ENCODE measurements around the gene LITAF.

LITAF gene

DNA sequence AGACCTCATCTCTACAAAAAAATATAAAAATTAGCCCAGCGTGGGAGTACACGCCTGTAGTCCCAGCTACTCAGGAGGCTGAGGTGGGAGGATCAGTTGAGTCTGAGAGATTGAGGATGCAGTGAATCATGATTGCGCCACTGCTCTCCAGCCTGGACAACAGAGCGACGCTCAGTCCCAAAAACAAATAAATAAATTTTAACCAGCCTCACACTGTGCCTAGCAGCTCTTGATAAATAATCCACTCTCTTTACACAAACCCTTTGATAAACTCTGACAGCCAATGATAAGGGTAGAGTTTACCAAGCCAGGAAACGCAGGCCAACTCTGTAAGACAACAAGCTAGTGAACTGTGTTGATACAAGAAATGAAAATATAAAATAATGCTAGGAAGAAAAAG, 32.7 kb downstream of the LITAF start:
- no peak for DNase-seq (ENCODE audit: low read depth in 1 of 2, low spot score in 1 of 2)

DNA sequence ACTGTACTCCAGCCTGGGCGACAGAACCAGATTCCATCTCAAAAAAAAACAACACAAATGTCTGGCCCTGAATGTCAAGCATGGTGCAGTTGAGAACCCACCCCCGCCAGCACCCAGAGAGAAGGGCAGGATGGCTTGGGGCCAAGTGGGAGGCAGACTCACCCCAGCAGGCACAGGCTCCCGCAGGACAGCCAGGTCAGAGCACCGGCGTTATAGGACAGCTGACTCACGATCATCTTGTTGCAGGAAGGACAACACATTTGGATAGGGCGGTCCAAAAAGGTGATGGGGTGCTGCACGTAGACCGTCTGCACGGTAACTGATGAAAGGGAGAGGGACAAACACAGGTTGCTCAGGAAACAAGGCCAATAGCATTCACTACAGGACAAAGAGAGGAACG, 33.3 kb downstream of the LITAF start:
- DNase-seq (ENCODE audit: low read depth in 1 of 2, low spot score in 1 of 2) = no peak

DNA sequence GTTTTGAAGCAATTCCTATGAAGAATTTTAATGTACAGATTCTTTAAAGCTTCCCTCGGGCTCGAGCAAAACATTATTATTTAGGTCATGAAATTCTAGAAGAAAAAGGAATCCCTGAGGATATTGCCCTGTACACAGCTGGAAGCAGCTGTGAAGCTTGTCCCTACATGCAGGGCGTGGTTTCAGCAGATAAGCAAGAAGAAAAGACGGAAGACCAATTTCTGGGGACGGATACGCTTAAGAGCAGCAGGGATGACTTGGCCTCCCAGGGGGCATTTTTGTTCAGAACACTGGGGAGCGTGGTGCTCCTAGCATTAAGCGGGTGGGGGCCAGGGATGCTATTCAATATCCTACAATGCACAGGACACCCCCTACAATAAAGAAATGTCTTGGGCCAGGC, 34.3 kb downstream of the LITAF start:
- no peak for DNase-seq (ENCODE audit: low read depth in 1 of 2, low spot score in 1 of 2)

DNA sequence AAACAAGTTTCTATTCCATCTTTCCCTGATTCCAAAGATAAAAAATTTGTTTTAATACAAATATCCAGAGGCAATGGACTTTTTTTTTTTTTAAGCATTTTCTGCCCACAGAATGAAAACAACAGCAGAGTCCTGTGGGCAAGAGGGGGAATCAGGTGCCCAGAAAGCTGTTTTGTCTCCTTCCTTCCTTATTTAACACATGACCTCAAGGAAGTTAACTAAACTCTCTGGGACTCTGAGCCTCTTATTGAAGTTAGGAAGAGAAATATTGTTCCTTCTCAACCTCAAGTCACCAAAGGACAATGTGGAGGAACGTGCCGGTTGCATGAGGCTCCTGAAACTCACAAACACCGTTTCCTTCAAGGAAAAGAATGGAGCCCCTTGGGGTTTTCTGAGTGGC, 34.9 kb downstream of the LITAF start:
- no peak for DNase-seq (ENCODE audit: low read depth in 1 of 2, low spot score in 1 of 2)

DNA sequence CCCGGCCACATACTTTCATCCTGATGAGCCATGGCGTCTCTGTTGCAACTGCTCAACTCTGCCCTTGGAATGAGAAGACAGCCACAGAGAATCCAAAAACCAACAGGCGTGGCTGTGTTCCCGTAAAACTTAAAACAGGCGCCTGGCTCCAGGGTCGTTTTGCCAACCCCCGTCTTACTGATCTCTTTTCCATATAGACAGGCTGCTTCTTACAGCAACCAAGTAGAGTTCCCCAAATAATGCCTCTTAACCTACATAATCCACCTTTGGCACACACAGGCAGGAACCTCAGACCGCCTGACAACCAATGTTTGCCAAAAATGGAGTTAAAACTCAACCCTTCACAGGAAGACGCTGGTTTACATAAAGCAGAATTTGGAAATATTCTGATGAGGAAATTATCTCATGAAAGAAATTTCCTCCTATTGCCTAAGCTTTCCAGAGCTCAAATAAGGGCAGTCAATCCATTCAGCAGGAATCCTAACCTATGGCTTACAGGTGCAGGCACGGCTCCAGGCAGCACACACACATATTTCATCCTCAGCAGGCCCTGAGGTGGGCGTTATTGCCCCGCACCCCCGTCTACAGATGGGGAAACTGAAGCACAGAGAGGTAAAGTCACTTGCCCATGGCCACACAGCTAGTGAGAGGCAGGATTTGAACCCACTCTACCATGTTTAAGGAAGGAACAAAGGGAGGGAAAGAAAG, 35.8 kb downstream of the LITAF start:
- DNase-seq (ENCODE audit: low read depth in 1 of 2, low spot score in 1 of 2) = no peak

DNA sequence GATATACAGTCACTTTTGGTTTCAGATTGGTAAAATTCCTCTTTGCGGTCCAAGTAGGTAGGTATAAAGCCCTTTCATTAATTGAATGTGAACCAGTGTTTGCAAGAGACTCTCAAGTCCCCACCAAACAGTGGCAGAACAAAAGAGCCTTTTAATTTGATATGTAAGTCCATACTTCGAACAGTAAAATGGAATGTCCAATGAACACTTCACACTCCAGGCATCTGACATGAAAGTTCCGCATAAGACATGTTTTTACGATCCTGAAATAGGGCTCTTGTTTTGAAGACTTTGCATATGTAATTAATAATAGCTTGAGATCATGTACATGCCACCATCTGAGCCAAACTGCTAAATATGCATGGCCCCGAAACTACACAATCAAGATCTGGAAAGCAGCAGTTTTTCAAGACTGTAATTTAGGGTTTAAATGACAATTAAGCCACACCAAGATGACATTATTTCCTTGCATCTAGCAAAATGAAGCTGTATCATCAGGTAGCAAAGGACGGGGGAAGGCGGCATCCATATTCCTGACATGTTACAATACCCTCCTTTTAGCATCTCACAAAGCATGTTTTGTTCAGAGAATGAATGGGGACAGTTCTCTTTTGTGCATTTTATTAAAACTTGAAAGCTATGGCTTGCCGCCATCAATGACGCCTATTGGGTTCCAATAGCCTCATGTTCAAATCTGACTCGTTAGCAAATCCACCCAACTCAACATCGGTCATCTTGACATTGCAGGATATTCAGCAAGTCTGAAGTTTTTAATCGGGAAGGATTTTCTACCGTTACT, 39.4 kb downstream of the LITAF start:
- DNase-seq (ENCODE audit: low read depth in 1 of 2, low spot score in 1 of 2) = no peak

DNA sequence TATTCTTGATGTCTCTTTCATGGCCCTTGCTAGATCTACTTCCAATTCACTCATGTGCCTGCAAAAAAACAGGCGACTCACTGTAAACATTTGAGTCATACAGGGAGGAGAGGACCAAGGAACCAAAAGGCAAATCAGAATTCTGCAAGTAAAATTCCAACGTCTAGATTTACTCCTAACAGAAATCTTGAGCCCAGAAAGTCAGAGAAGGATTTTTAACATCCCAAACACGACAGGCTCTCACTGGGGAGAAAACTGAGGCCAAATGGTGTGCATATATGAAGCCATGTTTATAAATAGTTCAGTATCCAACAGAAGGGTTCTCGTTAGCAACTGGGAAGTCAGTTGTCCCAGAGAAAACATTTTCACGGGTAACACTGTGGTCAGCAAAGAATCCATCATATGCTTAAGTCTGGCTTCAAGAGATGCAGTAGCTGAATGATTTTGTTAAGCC, 40.1 kb downstream of the LITAF start:
- no peak for DNase-seq (ENCODE audit: low read depth in 1 of 2, low spot score in 1 of 2)

DNA sequence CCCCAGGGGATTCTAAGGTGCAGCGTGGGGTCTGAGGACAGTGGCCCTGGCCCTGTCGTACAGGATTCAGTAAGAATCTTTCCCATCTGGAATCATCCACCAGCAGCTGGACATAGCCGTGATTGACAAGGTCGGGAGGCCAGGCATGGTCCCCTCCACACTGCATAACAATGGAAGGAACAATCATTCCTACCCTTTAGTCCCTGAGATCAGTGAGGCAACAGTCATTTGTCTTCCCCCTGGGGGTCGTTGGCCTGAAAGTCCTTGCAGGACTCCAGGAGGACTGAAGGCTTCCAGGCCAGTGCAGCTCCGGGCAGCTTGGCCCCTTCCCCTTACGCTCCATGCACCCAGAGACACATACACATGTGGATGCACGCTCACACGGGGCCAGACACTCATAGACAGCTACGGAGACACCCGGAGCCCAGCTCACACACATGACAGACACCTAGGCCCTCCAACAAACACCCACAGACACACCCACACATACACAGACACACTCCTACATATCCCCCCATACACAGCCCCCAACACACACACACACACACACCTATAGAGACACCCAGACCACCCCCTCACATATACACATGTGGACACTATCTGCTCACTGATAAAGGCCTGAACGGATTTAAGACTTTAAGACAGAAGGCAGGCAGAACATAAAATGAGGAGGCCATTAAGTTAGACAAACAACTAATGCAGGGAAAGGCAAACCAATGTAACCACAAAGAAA, 42.9 kb downstream of the LITAF start:
- no peak for DNase-seq (ENCODE audit: low read depth in 1 of 2, low spot score in 1 of 2)

DNA sequence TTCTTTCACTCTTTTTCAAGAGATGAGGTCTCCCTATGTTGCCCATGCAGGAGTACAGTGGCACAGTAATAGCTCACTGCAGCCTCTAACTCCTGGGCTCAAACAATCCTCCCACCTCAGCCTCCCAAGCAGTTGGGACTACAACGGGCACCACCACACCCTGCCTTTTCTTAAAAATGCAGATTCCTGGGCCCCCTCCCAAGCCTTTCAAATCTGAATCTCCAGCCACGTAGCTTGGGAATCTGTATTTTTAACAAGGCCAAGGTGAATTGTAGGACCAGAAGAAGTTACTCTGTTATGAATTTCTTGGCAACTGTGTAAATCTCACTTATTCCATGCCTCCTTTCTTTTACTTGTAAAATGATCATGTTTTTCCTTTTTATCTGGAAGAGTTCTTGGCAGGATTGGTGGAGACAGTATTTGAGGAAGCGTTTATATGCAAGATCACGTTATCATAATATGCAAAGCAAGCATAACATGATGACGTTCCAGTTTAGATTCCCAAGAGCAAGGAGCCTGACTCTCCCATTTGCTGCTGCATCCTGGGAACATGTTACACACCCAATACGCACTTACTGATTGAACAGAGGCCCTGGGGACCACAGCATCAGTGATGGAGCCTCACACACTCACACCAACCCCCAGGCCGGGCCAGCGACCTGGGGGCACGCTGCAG, 44.5 kb downstream of the LITAF start:
- no peak for DNase-seq (ENCODE audit: low read depth in 1 of 2, low spot score in 1 of 2)

DNA sequence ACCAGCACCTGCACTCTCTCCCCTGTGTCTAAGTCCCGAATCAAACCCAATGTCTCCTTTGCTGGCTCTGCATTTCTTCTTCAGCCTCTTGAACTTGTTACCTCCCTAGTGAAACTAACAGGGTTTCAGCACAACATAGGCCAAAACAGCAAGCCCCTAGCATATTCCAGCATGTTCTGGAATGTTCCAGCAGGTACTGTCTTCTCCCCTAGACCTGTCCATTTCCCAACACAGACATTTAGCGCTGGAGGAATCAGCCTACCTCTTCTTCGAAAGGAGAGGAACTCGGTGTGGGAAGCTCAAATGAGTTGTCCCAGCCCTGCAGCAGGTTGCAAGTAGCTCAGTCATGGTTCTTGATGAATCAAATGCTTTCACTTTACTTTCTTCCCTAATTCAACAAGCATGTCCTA, 47.1 kb downstream of the LITAF start:
- no peak for DNase-seq (ENCODE audit: low read depth in 1 of 2, low spot score in 1 of 2)

DNA sequence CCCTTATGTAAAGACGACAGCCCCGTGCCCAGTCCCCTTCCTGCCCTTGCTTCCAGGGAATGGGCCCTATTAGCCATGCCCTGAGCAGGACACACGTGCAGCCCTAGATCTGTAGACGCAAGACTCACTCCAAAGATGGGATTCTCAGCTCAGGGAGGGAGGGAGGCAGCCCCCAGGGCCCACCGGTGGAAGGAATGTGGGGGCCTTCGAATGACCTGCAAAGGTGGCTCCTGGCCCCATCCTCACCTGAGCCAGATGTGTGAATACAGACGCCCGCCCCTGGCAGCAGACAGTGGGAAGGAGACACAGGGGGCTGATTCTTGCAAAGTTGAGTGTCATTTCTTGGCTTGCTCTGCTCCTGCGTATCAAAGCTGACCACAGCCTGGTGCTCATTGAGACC, 47.8 kb downstream of the LITAF start:
- DNase-seq (ENCODE audit: low read depth in 1 of 2, low spot score in 1 of 2) = no peak

DNA sequence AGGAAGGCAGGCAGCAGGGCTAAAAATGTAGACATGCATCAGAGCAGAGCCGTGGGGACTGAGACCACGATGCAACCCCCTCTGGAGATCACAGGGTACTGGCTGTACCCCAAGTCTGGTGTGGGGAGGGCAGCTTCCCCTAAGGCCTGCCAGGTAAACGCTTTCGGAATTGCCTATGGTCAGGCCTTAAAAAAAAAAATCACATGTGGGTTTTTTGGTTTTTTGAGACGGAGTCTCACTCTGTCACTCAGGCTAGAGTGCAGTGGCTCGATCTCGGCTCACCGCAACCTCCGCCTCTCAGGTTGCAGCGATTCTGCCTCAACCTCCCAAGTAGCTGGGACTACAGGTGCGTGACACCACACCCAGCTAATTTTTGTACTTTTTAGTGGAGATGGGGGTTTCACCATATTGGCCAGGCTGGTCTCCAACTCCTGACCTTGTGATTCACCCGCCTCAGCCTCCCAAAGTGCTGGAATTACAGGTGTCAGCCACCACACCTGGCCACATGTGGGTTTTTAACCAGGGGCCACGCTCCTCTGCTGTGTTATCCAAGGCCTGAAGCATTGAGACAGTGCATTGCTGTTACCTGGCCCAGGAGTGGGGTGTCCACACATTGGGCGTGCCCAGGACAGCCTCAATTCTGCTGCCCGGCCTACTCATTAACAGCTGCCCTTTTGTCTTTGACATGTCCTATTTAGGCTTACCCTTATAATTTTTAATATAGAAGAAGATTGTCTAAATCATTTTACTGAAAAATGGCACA, 50.4 kb downstream of the LITAF start:
- DNase-seq (ENCODE audit: low read depth in 1 of 2, low spot score in 1 of 2) = no peak

DNA sequence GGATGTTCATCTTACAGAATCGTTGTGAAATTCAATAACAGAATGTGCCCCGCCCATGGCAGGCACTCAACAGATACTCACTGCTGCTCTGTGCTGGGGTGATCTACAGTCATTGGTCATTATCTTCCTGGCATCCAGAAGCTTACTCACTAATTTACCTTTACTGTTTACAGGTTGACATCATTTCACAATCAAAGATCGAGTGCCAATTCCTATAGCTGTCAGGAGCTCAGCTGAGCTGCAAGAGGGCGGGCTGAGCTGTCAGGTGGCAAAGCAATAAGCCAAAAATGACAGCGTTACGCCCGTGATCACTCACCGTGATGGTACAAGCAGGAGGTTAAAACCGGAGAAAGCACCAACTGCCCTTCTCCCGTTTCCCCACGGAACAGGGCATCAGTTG, 51.2 kb downstream of the LITAF start:
- no peak for DNase-seq (ENCODE audit: low read depth in 1 of 2, low spot score in 1 of 2)

DNA sequence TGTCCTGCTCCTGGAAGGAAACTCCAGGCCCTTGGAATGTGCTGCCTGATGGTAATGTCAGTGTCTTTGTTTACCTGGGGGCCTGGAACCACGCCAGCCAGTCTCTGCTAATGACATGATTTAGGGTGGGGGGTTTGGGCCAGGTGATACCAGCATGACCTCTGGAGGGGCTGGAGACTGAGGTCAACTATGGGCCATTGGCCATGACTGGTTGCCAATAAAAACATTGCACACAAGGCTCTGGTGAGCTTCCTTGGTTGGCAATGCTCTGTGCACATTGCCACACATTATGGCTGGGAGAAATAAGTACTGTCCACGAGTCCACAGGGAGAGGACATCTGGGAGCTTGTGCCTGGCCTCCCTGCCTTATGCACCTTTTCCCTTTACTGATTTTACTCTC, 52.5 kb downstream of the LITAF start:
- DNase-seq (ENCODE audit: low read depth in 1 of 2, low spot score in 1 of 2) = no peak

DNA sequence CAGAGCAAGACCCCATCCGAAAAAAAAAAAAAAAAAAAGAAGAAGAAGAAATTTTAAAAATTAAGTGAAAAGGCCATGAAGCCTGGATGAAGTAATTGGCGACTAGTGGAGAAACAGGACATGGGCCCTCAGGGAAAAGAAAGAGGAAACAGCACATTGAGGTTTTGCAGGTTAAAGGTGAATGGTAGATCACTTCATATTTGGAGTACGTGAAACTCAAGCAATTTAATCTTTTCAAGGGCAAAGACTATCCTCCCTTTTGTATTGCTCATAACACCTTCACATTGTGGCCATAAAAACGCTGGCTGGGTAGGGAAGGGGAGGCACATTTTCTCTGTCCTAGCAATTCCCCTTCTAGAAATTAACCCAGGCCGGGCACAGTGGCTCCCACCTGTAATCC, 53.1 kb downstream of the LITAF start:
- no peak for DNase-seq (ENCODE audit: low read depth in 1 of 2, low spot score in 1 of 2)

DNA sequence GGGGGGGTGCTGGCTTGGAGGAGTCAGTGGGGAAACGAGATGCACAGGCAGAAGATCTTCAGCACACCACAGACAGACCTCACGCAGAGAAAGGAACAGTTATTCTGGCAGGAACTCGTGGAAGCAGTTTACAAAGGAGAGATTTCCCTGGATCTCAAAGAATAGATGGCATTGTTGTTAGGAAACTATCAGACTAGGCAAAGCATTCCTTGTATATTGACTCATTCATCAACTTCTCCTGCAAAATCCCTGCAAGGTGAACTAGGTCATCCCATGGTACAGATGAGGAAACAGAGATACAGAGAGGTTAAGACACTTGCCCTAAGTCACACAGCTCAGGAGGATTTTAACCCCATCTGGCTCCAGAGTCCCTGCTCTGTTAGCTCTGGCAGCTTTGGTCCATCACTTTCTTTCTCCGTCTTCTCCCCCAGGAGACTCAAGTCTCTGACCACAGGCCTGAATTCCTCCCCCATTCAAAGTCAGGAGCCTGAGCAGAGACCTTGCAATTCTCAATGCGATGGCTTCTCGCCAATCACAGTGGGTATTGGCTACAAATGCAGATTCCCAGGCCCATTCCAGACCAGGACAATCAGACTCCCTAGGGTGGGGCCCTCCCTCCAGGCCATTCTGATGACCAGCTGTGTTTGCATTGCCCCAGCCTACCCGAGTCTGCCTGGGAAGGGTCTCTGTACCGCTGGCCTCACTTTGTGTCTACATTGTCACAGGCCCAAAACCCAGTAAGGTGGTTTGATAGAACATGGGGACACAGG, 56.4 kb downstream of the LITAF start:
- no peak for DNase-seq (ENCODE audit: low read depth in 1 of 2, low spot score in 1 of 2)

DNA sequence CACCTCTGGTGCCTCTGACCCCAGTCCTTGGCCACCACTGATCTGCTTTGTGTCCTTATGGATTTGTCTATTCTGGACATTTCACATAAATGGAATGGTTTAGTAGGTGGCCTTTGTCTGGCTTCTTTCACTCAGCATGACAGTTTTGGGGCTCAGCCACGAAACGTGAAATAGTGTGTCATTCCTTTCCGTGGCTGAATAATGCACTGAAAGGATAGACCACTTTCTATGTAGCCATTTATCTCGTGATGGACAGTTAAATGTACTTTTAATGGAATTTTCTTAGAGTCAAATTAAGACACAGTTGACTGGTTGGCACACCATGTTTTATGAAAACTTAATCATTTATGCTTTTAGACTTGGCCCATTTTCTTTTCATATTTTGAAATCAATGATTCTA, 57.4 kb downstream of the LITAF start:
- no peak for DNase-seq (ENCODE audit: low read depth in 1 of 2, low spot score in 1 of 2)

DNA sequence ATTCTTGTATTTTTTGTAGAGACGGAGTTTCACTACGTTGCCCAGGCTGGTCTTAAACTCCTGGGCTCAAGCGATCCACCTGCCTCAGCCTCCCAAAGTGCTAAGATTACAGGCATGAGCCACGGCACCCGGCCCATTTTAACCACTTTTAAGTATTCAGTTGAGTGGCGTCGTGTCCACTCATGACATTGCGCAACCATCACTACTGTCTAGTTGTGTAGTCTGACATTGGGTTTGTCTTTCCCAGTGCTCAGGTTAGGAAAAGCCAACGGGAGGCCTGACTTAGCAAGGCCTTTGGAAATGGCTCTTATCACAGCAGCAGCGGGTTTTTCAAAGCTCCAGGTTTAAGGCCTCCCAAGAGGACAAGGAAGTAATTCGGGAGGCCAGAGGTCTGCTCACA, 58.7 kb downstream of the LITAF start:
- no peak for DNase-seq (ENCODE audit: low read depth in 1 of 2, low spot score in 1 of 2)

DNA sequence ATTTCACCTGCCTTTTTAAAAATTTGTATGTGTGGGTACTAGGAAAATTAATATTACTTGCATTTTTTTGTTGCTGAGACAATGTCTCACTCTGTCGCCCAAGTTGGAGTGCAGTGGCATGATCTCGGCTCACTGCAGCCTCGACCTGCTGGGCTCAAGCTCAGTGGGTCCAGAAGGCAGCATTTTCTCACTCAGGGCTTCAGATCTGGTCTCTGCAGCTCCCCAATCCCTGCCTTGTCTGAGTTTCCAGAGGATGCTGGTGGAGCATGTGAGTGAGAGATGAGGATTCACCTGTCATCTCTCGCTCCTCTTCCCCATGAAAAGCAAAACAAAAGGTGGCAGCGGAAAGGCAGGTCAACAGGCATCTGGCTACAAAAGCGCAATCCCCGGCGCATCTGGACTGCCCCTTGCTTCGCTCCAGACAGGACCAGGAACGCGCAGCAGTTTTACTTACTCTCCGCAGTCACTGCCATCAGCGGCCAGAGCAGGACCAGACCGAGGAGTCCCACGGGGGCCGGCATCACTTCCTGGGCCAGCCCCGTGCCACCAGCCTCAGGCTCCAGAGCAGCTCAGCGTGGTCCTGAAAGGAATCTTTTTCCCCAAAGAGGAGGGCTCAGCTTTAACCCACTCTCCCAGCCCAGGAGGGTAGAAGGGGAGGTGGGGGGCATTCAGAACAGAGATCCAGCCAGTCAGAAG, 59.9 kb downstream of the LITAF start:
- no peak for DNase-seq (ENCODE audit: low read depth in 1 of 2, low spot score in 1 of 2)
